Vagina (tissue), 2 donors: Measurements from ENCODE around the gene TMEM270. TPM values are rescaled to one million over a fixed set of nuclear protein-coding genes. Genes with fewer than 3 reads are reported as not detected.

Experiments used
- DNase-seq, 2 donors: peaks; one replicate each; pipeline ENCODE4 v3.0.0-alpha.2; 2017; ENCODE audit errors: extremely low spot score in 2 of 2
- H3K27ac ChIP-seq: fragments of 200-600 bp; sonication (generic); one replicate; pipeline ENCODE4 v1.5.1; 2019
- H3K27me3 ChIP-seq: fragments of 200-600 bp; sonication (generic); one replicate; pipeline ENCODE4 v1.5.1; 2019
- H3K36me3 ChIP-seq, 2 donors: fragments of 200-600 bp; sonication (generic); one replicate each; pipeline ENCODE4 v1.5.1; 2017 to 2019
- H3K4me1 ChIP-seq: fragments of 200-600 bp; sonication (generic); one replicate; pipeline ENCODE4 v1.5.1; 2019
- H3K4me3 ChIP-seq, 2 donors: fragments of 200-600 bp; sonication (generic); 1 replicate in 1 of 2; 2 replicates in 1 of 2; pipeline ENCODE4 v1.5.1; 2016 to 2019
- H3K9me3 ChIP-seq: fragments of 200-600 bp; sonication (generic); one replicate; pipeline ENCODE4 v1.5.1; 2019
- POLR2A ChIP-seq, 2 donors: fragments of 450-650 bp; IDR thresholded peaks; one replicate each; pipeline ENCODE4 v1.6.1; 2017; ENCODE audit warnings: antibody characterized with exemption in 2 of 2, mild to moderate bottlenecking in 2 of 2, moderate library complexity in 2 of 2
- POLR2AphosphoS5 ChIP-seq, 2 donors: sonication (generic); formaldehyde crosslinking; IDR thresholded peaks; one replicate each; pipeline ENCODE4 v1.9.0; 2017; ENCODE audit warnings: antibody characterized with exemption in 2 of 2, mild to moderate bottlenecking in 2 of 2, low read depth in 1 of 2; ENCODE audit not compliant: insufficient read depth in 1 of 2
- intact Hi-C: fragments of 100-400 bp; cut with DNase I; formaldehyde crosslinking; loops from one replicate; pipeline ENCODE4 v1.15.1; 2023
- total RNA-seq: library from RNA; depleted of rRNA; stranded (reverse); fragments of >200 nt; gene quantifications from one replicate; pipeline ENCODE4 v1.2.3, GENCODE V29; 2016
- TF ChIP-seq, protein P1 (sequence below), 3 experiments: fragments of 450-650 bp in 2 of 3; fragments of 200-600 bp in 1 of 3; sonication (generic) in 1 of 3; IDR thresholded peaks; one replicate each; pipeline ENCODE4 v1.5.1; 2017 to 2019; ENCODE audit warnings: antibody characterized with exemption in 3 of 3, mild to moderate bottlenecking in 2 of 3, moderate library complexity in 2 of 3

TMEM270 gene
- total RNA-seq, 1 donor from 2014 or later: not detected

DNA sequence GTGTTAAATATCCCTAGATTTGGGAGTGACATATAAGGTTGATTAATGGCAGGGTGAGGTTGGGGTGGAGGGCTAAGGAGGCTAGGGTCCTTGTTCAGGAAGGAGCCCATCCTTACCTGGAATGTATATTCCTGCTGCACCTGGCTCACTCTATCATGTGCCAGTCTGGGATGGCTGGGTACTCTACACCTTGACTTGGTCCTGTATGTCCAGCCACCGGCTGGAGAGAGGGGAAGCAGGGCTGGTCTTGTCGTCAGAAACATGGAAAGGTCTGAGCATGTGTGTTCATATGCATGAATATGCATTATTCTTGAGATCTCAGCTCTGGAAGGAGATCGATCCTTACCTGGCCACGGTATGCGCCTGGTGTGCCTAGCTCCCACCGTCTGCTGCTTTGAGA, 33.2 kb downstream of the TMEM270 start:
- H3K4me1 ChIP-seq: peaks cover 51% of the 10 kb centered on the region
- intact Hi-C loops: loop anchor here (2.0 kb wide), 1 partner anchor 139 kb away; no protein-coding TSS in a partner anchor
- no peak for TF ChIP-seq POLR2AphosphoS5 (IDR thresholded peaks at IDR 0.05; ENCODE audit: insufficient read depth in 1 of 2, low read depth in 1 of 2)
- no peak for TF ChIP-seq POLR2A (IDR thresholded peaks at IDR 0.05)
- TF ChIP-seq, protein P1, sequence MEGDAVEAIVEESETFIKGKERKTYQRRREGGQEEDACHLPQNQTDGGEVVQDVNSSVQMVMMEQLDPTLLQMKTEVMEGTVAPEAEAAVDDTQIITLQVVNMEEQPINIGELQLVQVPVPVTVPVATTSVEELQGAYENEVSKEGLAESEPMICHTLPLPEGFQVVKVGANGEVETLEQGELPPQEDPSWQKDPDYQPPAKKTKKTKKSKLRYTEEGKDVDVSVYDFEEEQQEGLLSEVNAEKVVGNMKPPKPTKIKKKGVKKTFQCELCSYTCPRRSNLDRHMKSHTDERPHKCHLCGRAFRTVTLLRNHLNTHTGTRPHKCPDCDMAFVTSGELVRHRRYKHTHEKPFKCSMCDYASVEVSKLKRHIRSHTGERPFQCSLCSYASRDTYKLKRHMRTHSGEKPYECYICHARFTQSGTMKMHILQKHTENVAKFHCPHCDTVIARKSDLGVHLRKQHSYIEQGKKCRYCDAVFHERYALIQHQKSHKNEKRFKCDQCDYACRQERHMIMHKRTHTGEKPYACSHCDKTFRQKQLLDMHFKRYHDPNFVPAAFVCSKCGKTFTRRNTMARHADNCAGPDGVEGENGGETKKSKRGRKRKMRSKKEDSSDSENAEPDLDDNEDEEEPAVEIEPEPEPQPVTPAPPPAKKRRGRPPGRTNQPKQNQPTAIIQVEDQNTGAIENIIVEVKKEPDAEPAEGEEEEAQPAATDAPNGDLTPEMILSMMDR (IDR thresholded peaks at IDR 0.05): no peak

DNA sequence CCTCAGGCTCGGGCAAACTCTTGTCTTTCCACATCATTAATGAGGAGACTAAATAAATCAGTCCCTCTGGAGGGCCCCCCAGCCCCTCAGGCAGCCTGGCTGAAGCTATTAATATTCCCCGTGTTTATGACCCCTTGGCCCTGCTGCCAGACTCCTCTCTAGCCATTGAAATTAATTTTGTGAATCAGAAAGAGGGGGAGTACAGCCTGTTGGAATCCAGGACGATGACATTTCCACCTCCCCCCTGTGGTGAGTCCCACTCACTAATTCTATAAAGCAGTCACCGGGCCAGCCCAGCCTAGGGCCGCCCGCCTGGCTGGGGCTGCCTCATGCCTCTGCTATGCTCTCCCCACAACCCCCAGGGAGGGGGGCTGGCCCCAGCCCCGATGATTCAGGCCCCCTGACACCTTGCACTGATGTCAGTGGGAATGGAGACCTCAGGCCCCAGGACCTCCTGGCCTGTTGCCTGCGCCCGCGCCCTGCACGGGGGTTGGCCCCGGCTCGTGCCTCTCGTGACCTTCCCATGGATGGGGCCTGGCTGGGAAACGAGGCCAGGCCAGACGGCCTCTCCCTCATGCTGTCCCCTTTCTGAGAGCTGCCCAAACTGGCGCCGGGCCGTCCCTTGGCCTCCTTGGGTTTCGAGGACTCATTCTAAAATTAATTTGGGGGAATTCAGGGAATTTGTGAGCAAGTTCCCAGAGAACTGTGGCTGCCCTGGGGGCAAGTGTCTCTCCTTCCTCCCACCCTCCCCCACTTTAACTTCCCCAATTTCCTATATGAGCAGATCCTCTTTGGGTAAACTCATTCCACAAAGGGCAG, 34.0 kb downstream of the TMEM270 start:
- Histone ChIP-seq H3K27me3 (no peaks in the 10 kb centered on the region), H3K36me3 (no peaks in the 10 kb centered on the region), H3K9me3 (no peaks in the 10 kb centered on the region), H3K4me3 (no peak overlapping the region), H3K4me1 (peaks cover 55% of the 10 kb centered on the region), H3K27ac (peak overlapping the region; percentile 62)
- DNase-seq: peak in 1 of 2 donors; percentile 97
- intact Hi-C loops: loop anchor here (2.0 kb wide), 1 partner anchor 138 kb away; no protein-coding TSS in a partner anchor
- TF ChIP-seq POLR2AphosphoS5 (IDR thresholded peaks at IDR 0.05; ENCODE audit: insufficient read depth in 1 of 2, low read depth in 1 of 2): peak; percentile 69 to 99
- TF ChIP-seq POLR2A (IDR thresholded peaks at IDR 0.05): no peak

More for the DNA sequence above, 33.2 kb downstream of the TMEM270 start:
- peak overlapping the region; percentile 62 for H3K27ac ChIP-seq
- no peaks in the 10 kb centered on the region for H3K36me3 ChIP-seq
- no peaks in the 10 kb centered on the region for H3K9me3 ChIP-seq
- DNase-seq: no peak
- no peak overlapping the region for H3K4me3 ChIP-seq
- H3K27me3 ChIP-seq: no peaks in the 10 kb centered on the region

DNA sequence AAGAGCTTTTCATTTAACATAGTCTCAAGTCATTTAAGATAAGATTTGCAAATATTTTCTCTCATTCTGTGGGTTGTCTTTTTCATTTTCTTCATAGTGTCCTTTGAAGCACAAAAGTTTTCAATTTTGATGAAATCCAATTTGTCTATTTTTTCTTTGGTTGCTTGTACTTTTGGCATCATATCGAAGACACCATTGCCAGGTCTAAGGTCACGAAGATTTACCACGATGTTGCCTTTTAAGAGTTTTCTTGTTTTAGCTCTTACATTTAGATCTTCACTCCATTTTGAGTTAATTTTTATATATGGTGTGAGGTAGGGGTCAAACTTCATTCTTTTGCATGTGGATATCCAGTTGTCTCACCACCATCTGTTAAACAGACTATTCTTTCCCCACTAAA, 34.7 kb downstream of the TMEM270 start:
- intact Hi-C loops: loop anchor here (2.0 kb wide), 1 partner anchor 137 kb away; no protein-coding TSS in a partner anchor
- H3K27me3 ChIP-seq: no peaks in the 10 kb centered on the region
- no peaks in the 10 kb centered on the region for H3K36me3 ChIP-seq

DNA sequence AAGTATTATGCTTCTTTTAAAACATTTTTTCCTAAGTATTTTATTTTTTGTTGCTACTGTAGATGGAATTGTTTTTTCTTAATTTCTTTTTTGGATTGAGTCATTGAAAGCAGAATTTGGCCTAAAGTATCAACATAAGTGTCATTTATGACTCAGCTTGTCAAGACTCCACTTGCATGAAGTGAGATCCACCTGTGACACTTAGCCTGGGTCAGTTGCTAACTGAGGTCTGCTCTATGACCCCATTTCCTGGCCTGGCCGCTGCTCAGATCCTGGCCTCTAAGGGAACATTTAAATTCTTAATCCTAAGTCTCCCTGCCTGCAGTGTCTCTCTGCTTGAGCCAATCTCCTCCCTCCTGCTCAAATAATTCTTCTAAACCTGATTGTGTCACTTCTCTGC, 35.5 kb downstream of the TMEM270 start:
- Histone ChIP-seq H3K27ac (peak overlapping the region; percentile 62), H3K36me3 (no peaks in the 10 kb centered on the region), H3K27me3 (no peaks in the 10 kb centered on the region), H3K4me1 (peaks cover 54% of the 10 kb centered on the region), H3K4me3 (no peak overlapping the region), H3K9me3 (no peaks in the 10 kb centered on the region)
- no peak for DNase-seq
- intact Hi-C loops: no loop called here
- TF ChIP-seq, protein P1 (IDR thresholded peaks at IDR 0.05): no peak
- no peak for TF ChIP-seq POLR2AphosphoS5 (IDR thresholded peaks at IDR 0.05; ENCODE audit: insufficient read depth in 1 of 2, low read depth in 1 of 2)

More for the DNA sequence above, 34.7 kb downstream of the TMEM270 start:
- H3K27ac ChIP-seq: peak overlapping the region; percentile 62
- H3K4me1 ChIP-seq: peaks cover 55% of the 10 kb centered on the region
- no peak overlapping the region for H3K4me3 ChIP-seq
- DNase-seq: no peak
- no peaks in the 10 kb centered on the region for H3K9me3 ChIP-seq
- TF ChIP-seq POLR2A (IDR thresholded peaks at IDR 0.05): no peak
- TF ChIP-seq POLR2AphosphoS5 (IDR thresholded peaks at IDR 0.05; ENCODE audit: insufficient read depth in 1 of 2, low read depth in 1 of 2): no peak
- TF ChIP-seq, protein P1 (IDR thresholded peaks at IDR 0.05): no peak

DNA sequence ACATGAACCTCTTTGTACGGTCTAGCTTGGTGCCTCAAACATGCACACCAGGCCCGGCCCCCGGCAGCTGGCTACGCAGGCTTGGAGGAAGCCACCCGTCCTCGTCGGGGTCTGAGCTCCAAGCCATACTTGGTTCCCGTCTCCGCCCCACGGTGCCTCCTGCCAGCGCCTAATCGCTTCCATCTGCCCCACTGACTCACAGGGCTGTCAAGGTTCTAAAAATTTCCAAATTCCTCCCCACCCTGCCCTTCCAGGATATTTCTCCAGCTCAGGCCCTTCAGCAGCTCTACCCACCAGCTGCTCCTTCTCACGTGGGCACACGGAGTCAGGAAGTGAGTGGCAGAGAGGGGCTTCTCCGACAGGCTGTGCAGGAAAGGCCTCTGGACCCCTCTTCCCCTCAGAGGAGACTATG, 38.8 kb downstream of the TMEM270 start:
- intact Hi-C loops: no loop called here
- peaks cover 24% of the 10 kb centered on the region for H3K4me1 ChIP-seq
- no peak for DNase-seq
- TF ChIP-seq, protein P1 (IDR thresholded peaks at IDR 0.05): no peak
- TF ChIP-seq POLR2A (IDR thresholded peaks at IDR 0.05): no peak
- peak; percentile 35 to 74 for TF ChIP-seq POLR2AphosphoS5 (IDR thresholded peaks at IDR 0.05; ENCODE audit: insufficient read depth in 1 of 2, low read depth in 1 of 2)
- no peaks in the 10 kb centered on the region for H3K27me3 ChIP-seq
- H3K27ac ChIP-seq: peak overlapping the region; percentile 77
- no peaks in the 10 kb centered on the region for H3K36me3 ChIP-seq
- H3K9me3 ChIP-seq: no peaks in the 10 kb centered on the region
- H3K4me3 ChIP-seq: no peak overlapping the region
